ENCODE results near the gene ASAP2. TPM values are rescaled to one million over a fixed set of nuclear protein-coding genes. Genes with fewer than 3 reads are reported as not detected.
"Not testable (repeated sequence)": the region's sequence is repeated elsewhere in the genome, so short reads cannot be mapped to it uniquely, and the experiment has no call there.

Gene ASAP2
- total and polyA plus RNA-seq, 8 donors, result 21.1 to 41.8 (median 35.1) TPM

- no peak overlapping the region for H3K27ac ChIP-seq
- peaks cover 13 to 39% of the 10 kb centered on the region in 2 donors for H3K4me1 ChIP-seq
- no peaks in the 10 kb centered on the region for H3K9me3 ChIP-seq
- H3K4me3 ChIP-seq, result no peak overlapping the region
- DNase-seq (no peak), ATAC-seq (no peak)
- intact Hi-C loops (cut with DNase I), result no loop called here
- no peaks in the 10 kb centered on the region for H3K27me3 ChIP-seq
- H3K36me3 ChIP-seq, result no peaks in the 10 kb centered on the region
- TF ChIP-seq CTCF (IDR thresholded peaks at IDR 0.05), result no peak
Measured at GRCh38 chr2:9215680-9216079, 9.1 kb downstream of the ASAP2 start.

GRCh38 chr2:9216143-9216542, 9.5 kb downstream of the ASAP2 start:
- H3K36me3 ChIP-seq; intact Hi-C loops (cut with DNase I): not testable (repeated sequence)

GRCh38 chr2:9217838-9218770, 11.5 kb downstream of the ASAP2 start:
- DNase-seq (no peak), ATAC-seq (no peak)
- no peak for TF ChIP-seq CTCF (IDR thresholded peaks at IDR 0.05)
- H3K9me3 ChIP-seq, result no peaks in the 10 kb centered on the region
- intact Hi-C loops (cut with DNase I), result no loop called here
- no peak overlapping the region for H3K27ac ChIP-seq
- no peak overlapping the region for H3K4me3 ChIP-seq
- H3K4me1 ChIP-seq, result peaks cover 5 to 28% of the 10 kb centered on the region in 2 donors
- no peaks in the 10 kb centered on the region for H3K36me3 ChIP-seq
- no peaks in the 10 kb centered on the region for H3K27me3 ChIP-seq

More at GRCh38 chr2:9216143-9216542, 9.5 kb downstream of the ASAP2 start:
- not testable (repeated sequence) for DNase-seq, H3K4me3 ChIP-seq, H3K27me3 ChIP-seq, H3K9me3 ChIP-seq, ATAC-seq, H3K27ac ChIP-seq
- peaks cover 13 to 43% of the 10 kb centered on the region in 2 donors for H3K4me1 ChIP-seq

- Histone ChIP-seq H3K4me3 (no peak overlapping the region), H3K4me1 (peaks cover 4 to 23% of the 10 kb centered on the region in 2 donors), H3K27ac (no peak overlapping the region), H3K9me3 (no peaks in the 10 kb centered on the region), H3K36me3 (no peaks in the 10 kb centered on the region), H3K27me3 (no peaks in the 10 kb centered on the region)
- intact Hi-C loops (cut with DNase I), result no loop called here
- DNase-seq, result no peak
- ATAC-seq, result no peak
- no peak for TF ChIP-seq CTCF (IDR thresholded peaks at IDR 0.05)
Measured at GRCh38 chr2:9219027-9219445, 12.4 kb downstream of the ASAP2 start.

- TF ChIP-seq CTCF (IDR thresholded peaks at IDR 0.05), result no peak
- H3K27me3 ChIP-seq, result no peaks in the 10 kb centered on the region
- no peaks in the 10 kb centered on the region for H3K9me3 ChIP-seq
- peaks cover 4 to 23% of the 10 kb centered on the region in 2 donors for H3K4me1 ChIP-seq
- ATAC-seq (peak; percentile 73), DNase-seq (no peak)
- H3K27ac ChIP-seq, result no peak overlapping the region
- H3K36me3 ChIP-seq, result no peaks in the 10 kb centered on the region
- intact Hi-C loops (cut with DNase I), result no loop called here
- H3K4me3 ChIP-seq, result no peak overlapping the region
Measured at GRCh38 chr2:9220201-9220600, 13.6 kb downstream of the ASAP2 start.

Measured in left lung (tissue), 10 donors.